ENCODE results near the gene CDH20.

Gene CDH20

DNA sequence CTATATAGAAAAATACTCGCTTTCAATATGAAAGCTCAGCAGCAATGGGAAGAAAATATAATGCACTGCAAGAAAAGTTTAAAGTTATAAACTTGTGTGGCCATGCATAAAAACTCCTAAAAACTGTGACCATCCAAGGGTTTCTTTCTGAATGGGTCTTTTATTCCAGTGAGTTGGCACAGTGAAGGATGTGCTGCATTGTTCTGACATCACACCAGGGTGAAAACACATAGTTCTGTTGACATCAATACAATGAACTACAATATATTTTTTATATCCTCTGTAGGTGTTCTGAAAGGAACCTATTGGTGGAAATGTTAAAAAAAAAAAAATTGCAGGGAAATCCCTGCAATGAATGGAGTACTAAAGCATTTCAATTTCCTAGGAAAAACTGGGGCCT lies 80.2 kb downstream of the CDH20 start:
- Histone ChIP-seq H3K27ac (no peak overlapping the region), H3K4me3 (no peak overlapping the region)

GRCh38 chr18:61414086-61414485 lies 80.9 kb downstream of the CDH20 start:
- Histone ChIP-seq H3K4me3 (no peak overlapping the region), H3K27ac (no peak overlapping the region)

GRCh38 chr18:61419763-61420162 lies 86.5 kb downstream of the CDH20 start:
- Histone ChIP-seq H3K27ac (no peak overlapping the region), H3K4me3 (no peak overlapping the region)

- H3K27ac ChIP-seq: no peak overlapping the region
- H3K4me3 ChIP-seq: no peak overlapping the region
These were observed 87.1 kb downstream of the CDH20 start for GRCh38 chr18:61420218-61420885.

DNA sequence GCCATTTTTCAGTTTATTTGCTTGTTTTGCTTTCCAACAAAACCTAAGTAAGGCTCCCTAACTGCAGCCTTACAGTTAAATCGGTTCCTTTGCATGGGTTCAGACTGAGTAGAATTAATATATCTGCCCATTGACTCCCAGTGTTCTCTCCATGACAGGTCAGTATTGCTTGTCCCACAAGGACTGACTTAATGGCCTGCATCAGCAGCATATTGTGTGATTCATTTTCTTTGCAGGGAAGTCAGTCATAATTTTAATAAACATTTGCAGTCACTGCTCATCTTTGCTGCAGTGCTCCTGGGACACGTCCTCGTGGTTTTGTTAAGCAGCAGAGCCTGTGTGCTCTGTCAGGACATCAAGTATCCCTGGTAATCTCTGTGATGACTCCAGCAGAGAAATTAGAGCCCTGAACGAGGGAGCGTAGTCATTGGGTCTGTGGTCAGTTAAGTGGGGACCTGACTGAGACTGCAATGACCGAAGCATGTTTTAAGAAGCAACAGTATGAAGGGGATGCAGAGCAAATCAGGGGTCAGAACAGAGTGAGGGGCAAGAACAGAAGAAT lies 93.3 kb downstream of the CDH20 start:
- no peak overlapping the region for H3K4me3 ChIP-seq
- H3K27ac ChIP-seq: no peak overlapping the region

DNA sequence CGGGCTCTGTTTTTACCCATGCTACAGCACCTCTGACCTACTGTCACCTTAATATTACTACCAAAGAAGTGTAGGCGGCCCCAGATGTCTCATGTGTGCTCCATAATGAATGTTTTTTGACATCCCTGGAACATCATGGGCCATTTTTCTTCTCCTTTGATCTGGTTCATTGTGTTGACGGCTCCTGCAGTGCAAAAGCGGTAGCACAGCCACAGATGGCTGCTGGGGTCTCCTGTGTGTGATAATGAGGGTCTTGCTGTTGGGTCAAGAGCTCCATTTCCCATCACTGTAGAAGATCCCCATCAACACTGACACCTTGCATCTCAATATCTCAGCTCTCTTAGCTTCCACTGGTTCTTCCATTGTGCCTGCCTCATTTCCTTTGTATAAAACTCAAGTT lies 95.0 kb downstream of the CDH20 start:
- H3K27ac ChIP-seq: no peak overlapping the region
- H3K4me3 ChIP-seq: no peak overlapping the region

GRCh38 chr18:61432590-61432989 lies 99.4 kb downstream of the CDH20 start:
- no peak overlapping the region for H3K4me3 ChIP-seq
- H3K27ac ChIP-seq: no peak overlapping the region

DNA sequence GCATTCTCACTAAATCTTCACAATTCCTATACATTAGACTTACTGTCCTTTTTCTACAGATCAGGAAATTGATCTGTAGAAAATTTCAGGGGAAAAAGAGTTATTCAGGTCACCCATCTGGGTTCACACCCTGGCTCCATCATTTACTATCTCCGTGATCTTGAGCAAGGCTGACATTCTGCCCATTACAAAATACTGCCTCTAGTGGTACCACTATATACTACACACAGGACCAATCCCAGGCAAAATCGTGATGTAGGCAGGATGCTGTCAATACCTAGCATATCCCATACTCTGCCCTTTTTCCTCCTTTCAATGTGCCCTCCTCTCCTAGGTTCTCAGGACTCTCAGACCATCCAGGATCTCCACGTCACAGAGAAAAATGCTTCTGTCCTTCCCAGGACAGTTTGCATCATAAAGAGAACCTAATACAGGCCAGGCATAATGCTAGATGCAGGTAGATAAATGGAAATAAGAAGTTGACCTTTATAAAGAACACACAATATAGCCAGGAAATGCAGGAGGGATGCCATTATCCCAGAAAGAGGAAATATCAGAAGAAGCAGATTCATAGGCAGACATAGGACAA lies 101.9 kb downstream of the CDH20 start:
- no peak overlapping the region for H3K4me3 ChIP-seq
- H3K27ac ChIP-seq: no peak overlapping the region

GRCh38 chr18:61443081-61443725 lies 110.0 kb downstream of the CDH20 start:
- no peak overlapping the region for H3K4me3 ChIP-seq
- H3K27ac ChIP-seq: no peak overlapping the region

DNA sequence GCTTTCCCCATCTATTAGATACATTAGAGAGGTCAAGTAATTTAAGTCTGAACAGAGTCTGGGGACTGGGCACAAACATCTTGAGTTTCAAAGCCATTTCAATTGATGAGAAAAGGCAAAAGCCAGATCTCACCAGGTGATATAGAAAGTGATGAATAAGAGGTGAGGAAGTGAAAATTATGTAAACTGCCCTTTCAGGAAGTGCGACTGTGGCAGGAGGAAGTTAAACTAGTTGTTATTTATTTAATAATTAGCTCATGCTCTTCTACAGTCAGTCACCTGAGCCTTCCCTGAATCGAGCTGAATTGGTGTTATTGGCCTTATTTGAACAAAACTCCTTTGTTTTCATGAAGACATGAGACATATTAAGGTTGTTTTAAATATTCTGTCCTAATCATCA lies 115.1 kb downstream of the CDH20 start:
- no peak overlapping the region for H3K27ac ChIP-seq
- H3K4me3 ChIP-seq: no peak overlapping the region

GRCh38 chr18:61459896-61460648 lies 126.8 kb downstream of the CDH20 start:
- H3K27ac ChIP-seq: no peak overlapping the region
- H3K4me3 ChIP-seq: no peak overlapping the region

GRCh38 chr18:61464551-61465142 lies 131.4 kb downstream of the CDH20 start:
- no peak overlapping the region for H3K4me3 ChIP-seq
- H3K27ac ChIP-seq: no peak overlapping the region

- H3K4me3 ChIP-seq: no peak overlapping the region
- H3K27ac ChIP-seq: no peak overlapping the region
These were observed 133.5 kb downstream of the CDH20 start for GRCh38 chr18:61466736-61467135.

DNA sequence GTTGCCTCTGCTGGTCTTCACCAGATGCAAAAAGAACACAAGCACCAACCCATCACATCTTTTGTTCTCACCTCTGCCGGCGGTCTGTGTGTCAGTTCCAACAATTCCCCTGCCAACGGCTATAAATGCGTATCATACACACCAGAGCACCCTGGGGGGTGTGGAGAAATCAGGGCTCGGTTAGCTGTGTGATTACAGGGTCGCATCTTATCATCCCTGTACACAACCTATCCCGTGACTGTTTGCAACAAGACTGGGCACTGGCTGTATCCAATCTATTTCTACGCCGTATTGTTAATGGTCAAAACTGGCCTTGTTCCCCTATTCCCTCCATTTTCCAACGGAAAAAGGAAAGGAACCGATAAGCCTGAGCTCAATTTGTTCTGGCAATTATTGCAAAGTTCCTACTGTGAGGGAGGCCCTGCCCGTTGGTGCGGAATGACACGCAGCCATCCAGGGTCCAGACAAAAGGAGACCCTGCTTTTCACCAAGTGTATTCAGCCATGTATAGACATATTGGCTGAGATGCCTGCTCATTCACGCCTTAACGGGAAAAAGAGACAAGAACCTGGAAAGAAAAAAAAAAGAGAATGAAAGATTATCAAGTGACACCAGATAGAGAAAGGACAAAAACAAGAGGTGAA lies 136.9 kb downstream of the CDH20 start:
- H3K27ac ChIP-seq: no peak overlapping the region
- no peak overlapping the region for H3K4me3 ChIP-seq

GRCh38 chr18:61471541-61471940 lies 138.3 kb downstream of the CDH20 start:
- Histone ChIP-seq H3K4me3 (no peak overlapping the region), H3K27ac (peak overlapping the region in 2 of 21 experiments; percentile 4 to 7)

DNA sequence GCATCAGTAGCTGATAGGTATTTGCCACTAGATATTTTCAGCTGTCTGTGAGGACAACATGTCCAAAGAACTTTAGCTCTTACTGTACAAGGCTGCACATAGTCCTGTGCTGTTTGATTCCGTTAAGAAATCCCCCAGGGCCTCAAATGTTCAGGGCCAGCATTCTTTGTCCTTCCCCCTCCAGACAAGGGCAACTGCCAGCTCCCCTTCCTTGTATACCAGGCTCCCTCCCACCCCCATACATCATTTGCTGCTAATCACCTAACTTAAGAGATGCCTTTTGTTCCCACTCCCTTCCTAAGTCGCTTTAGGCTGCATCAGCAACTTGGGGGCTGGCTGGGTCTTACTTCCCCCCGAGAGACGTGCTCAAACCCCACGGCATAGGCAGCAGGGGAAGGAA lies 138.7 kb downstream of the CDH20 start:
- Histone ChIP-seq H3K27ac (peak overlapping the region in 2 of 21 experiments; percentile 4 to 7), H3K4me3 (no peak overlapping the region)

DNA sequence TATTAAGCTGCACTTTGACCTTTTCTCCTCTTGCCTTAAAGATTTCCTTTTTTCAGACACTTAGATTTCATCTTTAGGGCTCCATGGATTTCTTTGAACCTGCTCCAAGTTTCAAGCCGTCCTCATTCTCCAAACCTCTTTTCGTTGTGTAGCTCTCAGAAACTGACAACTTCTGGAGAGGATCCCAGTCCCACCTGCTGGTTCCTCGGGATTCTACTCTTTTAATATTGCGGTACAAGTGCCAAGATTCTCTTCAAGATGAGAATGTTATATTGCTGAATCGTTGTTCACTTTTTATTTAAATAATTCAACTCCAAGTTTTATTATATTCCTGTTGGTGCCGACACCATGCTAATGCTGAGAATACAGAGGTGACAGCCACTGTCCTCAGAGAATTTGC lies 141.1 kb downstream of the CDH20 start:
- Histone ChIP-seq H3K4me3 (no peak overlapping the region), H3K27ac (no peak overlapping the region)

- H3K4me3 ChIP-seq: no peak overlapping the region
- H3K27ac ChIP-seq: no peak overlapping the region
These were observed 141.7 kb downstream of the CDH20 start for GRCh38 chr18:61474918-61475317.

GRCh38 chr18:61475931-61476330 lies 142.7 kb downstream of the CDH20 start:
- Histone ChIP-seq H3K27ac (no peak overlapping the region), H3K4me3 (no peak overlapping the region)

DNA sequence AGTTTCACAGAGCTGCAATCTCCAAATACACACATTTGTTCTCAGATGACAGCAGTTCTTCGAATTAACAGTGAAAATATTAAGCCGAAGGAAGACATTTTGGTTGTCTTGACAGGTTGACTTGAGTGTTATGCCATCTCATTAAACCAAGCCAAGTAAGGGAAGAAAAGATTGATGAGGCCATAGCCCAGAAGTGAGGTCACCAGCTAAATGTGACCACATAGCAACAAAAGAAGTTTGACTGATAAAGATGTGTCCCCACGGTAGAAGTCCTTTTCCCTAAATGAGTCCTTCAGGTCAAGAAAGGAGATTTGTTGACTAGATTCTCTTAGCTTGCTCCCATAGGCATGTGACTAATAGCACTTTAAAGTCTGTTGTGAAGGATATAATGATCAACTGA lies 156.1 kb downstream of the CDH20 start:
- H3K27ac ChIP-seq: no peak overlapping the region
- no peak overlapping the region for H3K4me3 ChIP-seq
